Subcutaneous abdominal adipose tissue (tissue), 5 donors: Measurements from ENCODE around the gene YY1AP1.
"Not testable (repeated sequence)": the region's sequence is repeated elsewhere in the genome, so short reads cannot be mapped to it uniquely, and the experiment has no call there.

ENCODE experiments used
- H3K27ac ChIP-seq: one replicate; pipeline ENCODE4 v1.7.0; 2013; ENCODE audit warnings: low read depth, mild to moderate bottlenecking, inconsistent platforms, low read length, moderate library complexity
- H3K27me3 ChIP-seq, 5 donors: one replicate each; pipeline ENCODE4 v1.7.0; 2013; ENCODE audit warnings: low read length in 5 of 5, inconsistent platforms in 1 of 5; ENCODE audit not compliant: control insufficient read depth in 5 of 5, insufficient read depth in 4 of 5
- H3K36me3 ChIP-seq, 5 donors: one replicate each; pipeline ENCODE4 v1.7.0; 2013; ENCODE audit warnings: low read length in 5 of 5; ENCODE audit not compliant: control insufficient read depth in 5 of 5, insufficient read depth in 5 of 5
- H3K4me1 ChIP-seq, 5 donors: one replicate each; pipeline ENCODE4 v1.7.0; 2013; ENCODE audit warnings: low read length in 5 of 5, mild to moderate bottlenecking in 3 of 5, moderate library complexity in 1 of 5; ENCODE audit not compliant: control insufficient read depth in 5 of 5, insufficient read depth in 5 of 5
- H3K4me3 ChIP-seq, 5 donors: one replicate each; pipeline ENCODE4 v1.7.0; 2013; ENCODE audit warnings: low read length in 5 of 5, low read depth in 1 of 5
- H3K9ac ChIP-seq, 5 donors: one replicate each; pipeline ENCODE4 v1.7.0; 2013; ENCODE audit warnings: low read length in 5 of 5, mild to moderate bottlenecking in 4 of 5, moderate library complexity in 3 of 5
- H3K9me3 ChIP-seq, 5 donors: one replicate each; pipeline ENCODE4 v1.7.0; 2013; ENCODE audit warnings: low read length in 5 of 5; ENCODE audit not compliant: control insufficient read depth in 5 of 5
- donor health status: healthy.
- donor health status: healthy.
- donor health status: healthy.
- donor health status: healthy.
- donor health status: healthy.

Gene YY1AP1

DNA sequence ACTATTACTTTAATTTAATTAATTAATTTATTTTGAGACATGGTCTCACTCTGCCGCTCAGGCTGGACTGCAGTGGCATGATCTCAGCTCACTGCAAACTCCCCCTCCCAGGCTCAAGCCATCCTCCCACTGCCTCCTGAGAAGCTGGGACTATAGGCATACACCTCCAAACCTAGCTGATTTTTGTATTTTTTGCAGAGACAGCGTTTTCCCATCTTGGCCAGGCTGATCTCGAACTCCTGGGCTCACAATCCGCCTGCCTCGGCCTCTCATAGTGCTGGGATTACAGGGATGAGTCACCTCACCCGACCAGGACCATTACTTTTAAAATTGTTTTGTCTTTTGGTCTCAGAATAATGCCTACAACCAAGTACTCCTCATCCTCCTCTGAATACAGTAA, 15.6 kb downstream of the YY1AP1 start:
- Histone ChIP-seq H3K4me3 (no peak overlapping the region), H3K9ac (no peak overlapping the region), H3K27me3 (no peaks in the 10 kb centered on the region), H3K27ac (no peak overlapping the region), H3K36me3 (peaks cover 47 to 92% (median 80%) of the 10 kb centered on the region in 5 donors), H3K9me3 (no peaks in the 10 kb centered on the region), H3K4me1 (no peaks in the 10 kb centered on the region)

DNA sequence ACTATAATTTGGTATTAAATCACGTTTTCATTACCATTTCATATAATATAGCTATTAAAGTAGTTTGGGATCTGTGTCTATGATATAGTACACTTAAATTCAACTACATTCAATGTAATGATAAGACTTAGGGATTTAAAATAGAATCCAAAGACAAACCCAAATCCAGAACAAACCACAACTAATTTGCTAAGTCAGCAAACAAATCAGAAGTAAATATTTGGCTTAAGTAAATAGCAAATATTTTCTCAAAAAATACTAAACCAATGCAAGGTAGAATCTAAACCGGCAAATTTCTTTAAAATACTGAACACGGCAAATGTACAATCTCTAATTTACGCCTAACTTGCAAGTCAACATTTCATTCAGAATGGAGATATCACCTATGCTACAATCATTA, 16.8 kb downstream of the YY1AP1 start:
- Histone ChIP-seq H3K36me3 (peaks cover 35 to 92% (median 79%) of the 10 kb centered on the region in 5 donors), H3K27ac (no peak overlapping the region)

DNA sequence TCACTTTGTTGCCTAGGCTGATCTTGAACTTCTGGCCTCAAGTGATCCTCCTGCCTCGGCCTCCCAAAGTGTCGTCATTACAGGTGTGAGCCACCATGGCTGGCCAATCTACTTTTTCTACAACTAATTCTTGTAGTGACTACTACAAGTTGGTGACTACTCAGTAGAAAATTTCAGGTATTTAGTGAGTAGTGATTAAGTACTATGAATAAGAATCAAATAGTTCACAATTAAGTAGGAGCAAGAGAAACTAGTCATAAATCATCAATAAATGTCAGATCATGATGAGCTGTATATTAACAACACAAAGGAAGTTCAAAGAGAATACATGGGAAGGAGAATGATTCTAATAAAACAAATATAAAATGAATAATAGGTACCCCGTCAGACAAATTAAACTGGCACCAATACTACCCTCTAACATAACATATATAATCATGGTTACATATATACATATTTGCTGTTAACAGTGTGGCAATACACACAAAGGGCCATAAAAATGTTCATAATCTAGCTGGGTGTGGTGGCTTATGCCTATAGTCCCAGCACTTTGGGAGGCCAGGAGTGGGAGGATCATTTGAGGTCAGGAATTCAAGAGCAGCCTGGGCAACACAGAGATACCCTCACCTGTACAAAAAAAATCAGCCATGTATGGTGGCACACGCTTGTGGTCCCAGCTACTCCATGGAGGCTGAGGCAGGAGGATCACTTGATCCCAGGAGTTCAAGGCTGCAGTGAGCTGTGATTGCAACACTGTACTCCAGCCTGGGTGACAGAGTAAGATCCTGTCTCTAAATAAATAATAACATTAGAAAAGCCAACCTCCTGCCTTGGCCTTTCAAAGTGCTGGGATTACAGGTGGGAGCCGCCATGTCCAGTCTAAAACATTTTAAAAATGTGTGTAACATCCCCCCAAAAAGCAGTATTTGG, 19.1 kb downstream of the YY1AP1 start:
- H3K9me3 ChIP-seq: no peaks in the 10 kb centered on the region
- no peak overlapping the region for H3K9ac ChIP-seq
- H3K4me1 ChIP-seq: no peaks in the 10 kb centered on the region
- no peak overlapping the region for H3K27ac ChIP-seq
- H3K4me3 ChIP-seq: no peak overlapping the region
- peaks cover 31 to 91% (median 81%) of the 10 kb centered on the region in 5 donors for H3K36me3 ChIP-seq
- H3K27me3 ChIP-seq: no peaks in the 10 kb centered on the region

More for the DNA sequence above, 16.8 kb downstream of the YY1AP1 start:
- no peak overlapping the region for H3K4me3 ChIP-seq
- H3K4me1 ChIP-seq: no peaks in the 10 kb centered on the region
- H3K27me3 ChIP-seq: no peaks in the 10 kb centered on the region
- no peaks in the 10 kb centered on the region for H3K9me3 ChIP-seq
- H3K9ac ChIP-seq: no peak overlapping the region

DNA sequence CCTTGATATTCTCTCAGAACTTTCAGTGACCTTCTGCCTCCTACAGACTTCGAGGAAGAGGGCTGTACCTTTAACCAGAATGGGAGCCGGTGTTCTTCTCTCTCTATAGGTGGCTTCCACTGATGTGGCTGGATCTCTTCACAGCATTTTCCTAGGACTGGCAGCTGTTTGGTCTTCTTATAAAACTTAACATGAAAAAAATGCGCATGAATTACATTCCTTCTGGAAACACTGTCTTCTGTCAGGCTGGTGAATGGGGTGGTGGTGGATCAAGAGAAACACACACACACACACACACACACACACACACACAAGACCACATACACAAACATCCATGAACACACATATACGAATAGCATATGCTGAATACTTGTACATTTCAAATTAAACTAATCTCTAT, 27.3 kb downstream of the YY1AP1 start:
- H3K27me3 ChIP-seq, H3K9me3 ChIP-seq, H3K9ac ChIP-seq, H3K4me1 ChIP-seq, H3K27ac ChIP-seq, H3K4me3 ChIP-seq: not testable (repeated sequence)
- peaks cover 10 to 77% (median 54%) of the 10 kb centered on the region in 5 donors for H3K36me3 ChIP-seq

DNA sequence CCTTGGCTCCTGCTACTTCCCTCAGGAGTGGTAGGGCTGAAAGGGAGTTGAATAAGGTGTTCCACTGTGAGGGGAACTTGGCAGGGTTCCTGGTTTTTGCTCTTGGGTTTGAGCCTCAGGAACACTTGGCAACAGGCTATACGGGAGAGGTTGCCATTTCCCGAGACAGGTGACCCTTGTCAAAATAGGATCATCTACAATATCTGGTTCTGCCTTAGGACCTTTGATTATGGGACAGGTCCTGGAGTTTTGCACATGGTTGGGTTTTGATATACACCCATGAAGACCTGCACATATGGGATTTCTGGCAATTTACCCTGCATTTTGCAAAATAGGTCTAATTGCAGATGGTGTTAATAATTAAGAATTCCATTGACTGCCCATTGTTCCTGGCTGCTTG, 31.1 kb downstream of the YY1AP1 start:
- H3K9ac ChIP-seq: no peak overlapping the region
- H3K27me3 ChIP-seq: peaks cover 0 to 2% (median 0%) of the 10 kb centered on the region in 5 donors
- no peak overlapping the region for H3K27ac ChIP-seq
- no peaks in the 10 kb centered on the region for H3K4me1 ChIP-seq
- no peaks in the 10 kb centered on the region for H3K9me3 ChIP-seq
- H3K36me3 ChIP-seq: peaks cover 6 to 43% (median 36%) of the 10 kb centered on the region in 5 donors
- no peak overlapping the region for H3K4me3 ChIP-seq

DNA sequence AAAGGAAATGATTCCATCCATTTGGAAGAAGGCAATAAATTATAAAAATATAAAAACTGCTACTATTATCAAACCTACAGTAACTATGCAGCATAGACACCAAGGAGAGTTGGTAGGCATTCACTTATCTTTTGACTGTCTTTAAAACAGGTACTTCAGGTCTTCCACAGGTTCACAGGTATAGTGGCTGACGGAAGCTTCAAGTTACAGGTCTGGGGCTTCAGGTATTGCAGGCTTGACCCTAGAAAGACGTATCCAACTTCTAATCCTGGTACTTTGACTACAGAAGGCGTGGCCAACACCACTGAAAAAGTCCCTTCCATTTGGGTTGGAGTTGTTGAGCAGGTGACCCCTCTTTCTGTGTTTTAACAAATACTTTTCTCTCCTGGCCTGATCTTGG, 35.6 kb downstream of the YY1AP1 start:
- Histone ChIP-seq H3K9ac (no peak overlapping the region), H3K4me3 (no peak overlapping the region), H3K36me3 (no peaks in the 10 kb centered on the region), H3K4me1 (peaks cover 4 to 24% (median 14%) of the 10 kb centered on the region in 5 donors), H3K27ac (no peak overlapping the region), H3K27me3 (peaks cover 0 to 2% (median 0%) of the 10 kb centered on the region in 5 donors), H3K9me3 (peaks cover 0 to 6% (median 0%) of the 10 kb centered on the region in 5 donors)

DNA sequence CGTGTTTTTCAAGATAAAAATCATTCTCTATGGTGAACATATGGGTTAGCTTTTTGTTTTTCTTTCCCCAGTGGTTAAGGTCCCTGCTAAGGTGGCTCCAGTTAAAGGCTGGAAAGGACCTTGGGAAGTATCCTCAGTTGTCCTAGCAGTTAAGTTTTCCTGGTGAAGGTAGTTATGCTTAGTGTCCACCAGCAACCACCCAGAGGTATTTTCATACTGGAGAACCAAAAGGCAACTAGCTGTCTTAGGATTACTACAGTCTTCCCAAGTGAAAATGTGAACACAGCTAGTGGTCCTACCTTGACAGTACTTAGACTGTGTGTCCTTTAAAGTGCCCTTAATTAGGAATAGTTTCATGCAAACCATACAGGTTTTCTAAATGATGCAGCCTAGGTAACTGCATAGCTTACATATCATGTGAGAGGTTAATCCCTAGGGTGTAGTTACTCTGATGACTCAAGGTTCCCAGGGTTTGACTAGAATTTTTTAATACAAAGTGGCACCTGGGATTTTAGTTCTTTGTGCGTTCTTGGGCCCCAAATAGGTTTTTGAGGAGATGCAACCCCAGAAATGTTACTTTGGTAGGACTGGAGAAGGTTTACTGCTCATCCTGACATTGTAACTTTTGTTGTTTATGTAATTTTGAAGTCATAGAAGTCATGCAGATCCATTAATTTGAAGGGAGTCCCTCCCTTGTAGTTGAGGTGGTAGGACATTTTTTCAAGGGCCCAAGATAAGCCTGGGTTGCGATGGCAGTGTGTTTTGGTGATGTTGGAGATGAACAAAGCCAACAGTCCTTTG, 36.5 kb downstream of the YY1AP1 start:
- H3K9me3 ChIP-seq: peaks cover 0 to 6% (median 0%) of the 10 kb centered on the region in 5 donors
- H3K4me3 ChIP-seq: no peak overlapping the region
- peaks cover 4 to 24% (median 16%) of the 10 kb centered on the region in 5 donors for H3K4me1 ChIP-seq
- H3K36me3 ChIP-seq: no peaks in the 10 kb centered on the region
- no peak overlapping the region for H3K27ac ChIP-seq
- H3K27me3 ChIP-seq: peaks cover 0 to 2% (median 0%) of the 10 kb centered on the region in 5 donors
- no peak overlapping the region for H3K9ac ChIP-seq

DNA sequence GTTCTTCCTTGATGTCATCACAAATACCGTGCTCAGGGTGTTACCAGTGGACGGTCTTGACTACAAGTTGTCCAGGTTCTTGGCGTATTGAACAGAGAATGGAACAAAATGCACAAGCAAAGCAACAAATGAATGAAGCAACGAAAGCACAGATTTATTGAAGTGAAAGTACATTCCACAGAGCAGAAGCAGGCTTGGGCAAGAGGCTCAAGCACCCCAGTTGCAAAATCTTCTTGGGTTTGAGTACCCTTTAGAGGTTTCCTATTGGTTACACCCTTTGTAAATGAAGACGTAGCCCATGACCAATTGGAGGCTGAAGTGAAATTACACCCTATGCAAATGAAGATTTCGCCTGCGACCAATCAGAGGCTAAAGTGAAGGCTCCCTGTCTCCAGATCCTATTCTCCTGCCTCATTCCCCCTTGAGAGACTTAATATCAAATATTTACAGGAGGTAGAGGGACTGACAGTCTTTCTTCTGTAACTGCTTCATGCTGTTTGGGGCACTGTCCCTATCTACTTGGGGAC, 38.3 kb downstream of the YY1AP1 start:
- peaks cover 0 to 6% (median 0%) of the 10 kb centered on the region in 5 donors for H3K9me3 ChIP-seq
- peaks cover 4 to 39% (median 33%) of the 10 kb centered on the region in 5 donors for H3K4me1 ChIP-seq
- no peaks in the 10 kb centered on the region for H3K36me3 ChIP-seq
- H3K4me3 ChIP-seq: no peak overlapping the region
- H3K27ac ChIP-seq: no peak overlapping the region
- peaks cover 0 to 2% (median 0%) of the 10 kb centered on the region in 5 donors for H3K27me3 ChIP-seq
- no peak overlapping the region for H3K9ac ChIP-seq

DNA sequence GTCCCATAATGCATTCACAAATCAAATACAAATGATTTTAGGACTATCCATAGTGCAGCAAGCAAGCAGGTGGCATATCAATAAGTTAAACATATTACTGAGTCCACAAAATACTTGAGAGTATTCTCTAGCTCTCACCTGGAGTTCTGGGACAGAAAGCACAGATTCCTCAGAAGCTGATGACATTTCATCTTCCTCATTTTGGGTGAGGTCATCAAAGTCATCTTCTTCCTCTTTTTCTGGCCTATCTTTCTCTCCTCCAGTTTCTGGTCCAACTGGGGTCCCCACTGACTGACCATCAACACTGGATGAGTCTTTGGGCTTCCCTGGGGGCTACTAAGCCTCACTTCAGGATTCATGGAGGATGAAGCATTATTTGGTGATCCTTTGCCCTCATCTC, 38.9 kb downstream of the YY1AP1 start:
- Histone ChIP-seq H3K27me3 (peaks cover 0 to under 1% (median 0%) of the 10 kb centered on the region in 5 donors), H3K9me3 (peaks cover 0 to 6% (median 0%) of the 10 kb centered on the region in 5 donors), H3K36me3 (no peaks in the 10 kb centered on the region), H3K4me1 (peaks cover 4 to 45% (median 39%) of the 10 kb centered on the region in 5 donors), H3K4me3 (no peak overlapping the region), H3K9ac (no peak overlapping the region), H3K27ac (no peak overlapping the region)
